ENCODE data around the gene PADI6. TPM values are rescaled to one million over a fixed set of nuclear protein-coding genes. Genes with fewer than 3 reads are reported as not detected.
A peak's percentile ranks its signal among the peaks of the same experiment; 100 is the strongest.
"Not testable (repeated sequence)": the region's sequence is repeated elsewhere in the genome, so short reads cannot be mapped to it uniquely, and the experiment has no call there.

PADI6 gene
- total RNA-seq, 1 donor from 2014 or later, result not detected

GRCh38 chr1:17404034-17404684 lies 32.2 kb downstream of the PADI6 start:
- no peak for DNase-seq (ENCODE audit: low read depth, low spot score)

GRCh38 chr1:17404820-17405219 lies 32.8 kb downstream of the PADI6 start:
- no peak for DNase-seq (ENCODE audit: low read depth, low spot score)

DNA sequence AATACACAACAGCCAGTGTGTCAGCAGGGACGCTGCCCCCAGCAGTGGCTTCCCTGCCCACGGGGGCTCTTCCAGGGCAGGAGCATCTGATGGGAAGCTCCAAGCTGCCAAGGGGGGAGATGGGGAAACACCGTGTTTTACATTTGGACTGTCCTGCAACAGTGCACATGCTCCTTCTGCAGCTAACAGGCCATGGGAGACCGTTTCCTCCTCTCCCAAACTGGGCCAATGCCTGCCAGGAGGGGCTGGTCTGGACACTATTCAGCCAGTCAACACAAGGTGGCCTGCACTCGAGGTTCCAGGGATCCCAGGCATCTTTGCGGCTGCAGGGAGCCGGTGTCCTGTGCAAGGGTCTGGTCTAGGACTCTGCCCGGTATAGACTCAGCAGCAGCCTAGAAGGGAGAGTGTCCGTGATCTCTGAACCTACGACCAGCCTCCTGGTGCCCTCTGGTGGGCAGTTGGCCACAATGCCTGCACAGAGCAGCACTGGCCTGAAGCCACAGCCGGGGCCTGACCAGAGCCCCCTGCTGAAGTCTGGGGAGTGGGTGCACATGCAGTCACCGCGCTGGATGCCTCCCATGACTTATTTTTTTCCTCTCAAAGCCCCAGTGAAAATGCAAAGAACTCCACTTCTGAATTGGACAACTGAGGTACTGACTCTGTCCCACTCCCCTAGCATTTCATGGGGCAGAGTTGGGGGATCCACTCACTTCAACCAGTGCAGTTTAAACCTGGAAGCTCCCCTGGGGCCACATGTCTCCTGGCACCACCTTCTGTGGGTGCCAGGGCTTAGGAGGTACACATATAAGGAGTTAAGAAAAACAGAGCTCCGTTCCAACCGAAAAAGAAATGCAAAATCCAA lies 34.1 kb downstream of the PADI6 start:
- peak; percentile 17 for DNase-seq (ENCODE audit: low read depth, low spot score)

DNA sequence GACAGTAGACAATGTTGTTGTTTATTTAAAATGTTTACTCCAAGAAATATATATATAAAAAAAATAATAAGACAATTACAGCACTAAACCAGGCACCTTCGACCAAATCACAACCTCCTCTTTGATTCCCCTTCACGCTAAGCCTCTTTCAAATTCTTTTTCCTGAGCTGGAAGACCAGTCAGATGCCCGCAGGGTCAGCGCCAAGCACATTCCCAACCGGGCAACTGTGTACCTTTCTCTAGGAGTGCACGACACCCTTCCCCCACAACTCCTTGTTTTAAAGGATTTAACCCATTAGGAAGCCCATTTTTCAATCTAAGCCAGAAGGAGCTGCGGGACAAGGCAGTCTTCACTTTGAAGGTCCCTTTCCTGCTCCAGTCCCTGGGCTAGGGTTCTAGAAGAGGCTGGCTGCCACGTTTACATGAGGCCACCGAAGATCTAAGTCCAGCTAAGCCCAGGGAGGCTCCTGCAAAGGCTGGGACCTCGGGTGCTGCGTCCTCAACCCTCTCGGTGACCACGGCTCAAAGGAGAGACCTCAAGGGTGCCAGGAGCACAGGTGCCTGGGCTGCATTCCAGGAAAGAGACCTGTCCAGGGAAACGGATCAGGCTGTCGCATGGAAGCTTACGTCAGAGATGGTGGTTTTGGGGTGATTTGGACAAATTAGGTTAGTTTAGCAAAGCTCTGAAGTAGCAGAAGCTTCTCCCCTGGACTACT lies 34.9 kb downstream of the PADI6 start:
- not testable (repeated sequence) for DNase-seq (ENCODE audit: low read depth, low spot score)

DNA sequence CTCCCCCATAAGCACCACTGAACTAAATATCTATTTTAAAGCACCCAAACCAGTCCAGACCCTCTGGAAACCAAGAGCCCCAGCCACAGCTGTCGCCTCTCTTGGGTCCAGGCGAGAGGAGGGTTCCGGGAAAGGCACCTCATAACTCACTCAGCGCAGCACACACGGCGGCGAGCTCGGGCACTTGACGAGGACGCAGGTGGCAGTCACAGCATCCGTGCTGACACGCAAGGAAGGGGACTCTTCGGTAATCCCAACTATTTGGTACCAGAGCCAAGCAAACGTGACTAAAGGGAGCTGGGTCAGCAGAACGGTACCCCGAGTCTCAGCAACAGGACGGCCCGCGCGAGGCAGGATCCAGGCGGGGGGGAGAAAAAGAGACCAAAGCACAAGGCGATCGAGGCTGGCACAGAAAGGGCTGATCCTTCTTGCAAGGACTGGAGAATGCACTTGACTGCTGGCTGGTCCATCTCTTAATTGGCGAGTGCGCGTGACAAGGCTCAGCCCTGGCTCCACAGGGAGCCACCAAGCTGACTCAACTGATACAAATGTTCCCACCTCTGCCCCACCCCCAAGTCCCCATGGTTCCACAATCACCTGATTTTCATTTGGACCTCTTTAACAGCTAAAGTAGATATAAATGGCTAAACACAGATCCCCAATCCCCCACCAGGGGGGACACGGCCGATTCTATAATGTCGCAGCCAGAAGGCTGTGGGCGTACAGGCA lies 36.0 kb downstream of the PADI6 start:
- not testable (repeated sequence) for DNase-seq (ENCODE audit: low read depth, low spot score)

- no peak for DNase-seq (ENCODE audit: low read depth, low spot score)
Observed at GRCh38 chr1:17409391-17409811, 37.4 kb downstream of the PADI6 start.

GRCh38 chr1:17412093-17412870 lies 40.3 kb downstream of the PADI6 start:
- no peak for DNase-seq (ENCODE audit: low read depth, low spot score)

DNA sequence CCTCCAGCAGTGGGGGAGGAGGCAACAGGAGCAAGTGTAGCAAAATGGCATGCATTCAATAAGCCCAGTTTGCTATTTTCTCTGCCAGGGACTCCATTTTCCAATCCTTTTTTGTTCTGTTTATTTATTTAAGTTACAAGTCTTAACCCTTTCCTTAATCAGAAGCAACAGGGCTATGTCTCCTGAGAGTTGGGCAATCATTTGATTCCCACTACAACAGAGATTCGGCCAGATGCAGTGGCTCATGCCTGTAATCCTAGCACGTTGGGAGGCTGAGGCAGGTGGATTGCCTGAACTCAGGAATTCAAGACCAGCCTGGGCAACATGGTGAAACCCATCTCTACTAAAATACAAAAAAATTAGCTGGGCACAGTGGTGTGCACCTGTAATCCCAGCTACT lies 42.0 kb downstream of the PADI6 start:
- DNase-seq (ENCODE audit: low read depth, low spot score), result no peak

DNA sequence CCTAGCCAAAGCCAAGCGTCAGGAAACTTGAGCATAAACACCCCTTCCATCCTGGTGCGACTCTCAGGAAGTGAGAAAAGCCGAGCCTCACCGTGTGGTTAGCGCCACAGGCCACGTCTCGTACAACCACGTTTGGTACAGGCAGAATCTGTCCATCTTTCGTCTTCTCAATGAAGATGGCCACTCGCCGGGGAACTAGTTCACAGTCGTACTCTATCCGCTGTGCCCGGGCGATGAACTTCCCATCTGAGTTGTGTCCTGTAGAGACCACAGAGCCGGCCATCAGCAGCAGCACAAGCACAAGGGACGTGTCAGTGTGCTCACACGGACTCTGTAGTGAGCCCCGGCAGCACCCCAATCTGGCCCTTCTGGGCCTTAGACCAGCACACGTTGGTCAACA lies 44.4 kb downstream of the PADI6 start:
- no peak for DNase-seq (ENCODE audit: low read depth, low spot score)

GRCh38 chr1:17419626-17420328 lies 47.8 kb downstream of the PADI6 start:
- no peak for DNase-seq (ENCODE audit: low read depth, low spot score)

GRCh38 chr1:17420391-17420918 lies 48.5 kb downstream of the PADI6 start:
- no peak for DNase-seq (ENCODE audit: low read depth, low spot score)

DNA sequence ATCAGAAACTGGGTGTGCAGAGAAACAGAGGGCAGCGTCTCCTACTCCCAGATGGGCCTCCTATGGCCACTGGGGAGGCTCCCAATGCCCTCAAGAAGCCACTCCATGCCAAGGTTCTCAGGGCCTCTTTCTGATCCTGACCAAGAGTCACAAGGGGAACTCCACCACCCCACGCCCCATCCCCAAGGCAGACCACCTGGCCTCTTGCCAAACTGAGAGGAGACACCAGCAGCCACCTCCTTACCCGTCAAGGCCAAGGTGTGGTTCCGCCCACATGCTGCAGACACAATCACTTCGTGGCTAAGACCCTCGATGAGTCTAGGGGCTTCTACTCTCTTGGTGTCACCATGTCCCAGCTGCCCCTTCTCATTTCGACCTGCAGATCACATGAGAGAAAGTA lies 50.5 kb downstream of the PADI6 start:
- DNase-seq (ENCODE audit: low read depth, low spot score), result no peak

DNA sequence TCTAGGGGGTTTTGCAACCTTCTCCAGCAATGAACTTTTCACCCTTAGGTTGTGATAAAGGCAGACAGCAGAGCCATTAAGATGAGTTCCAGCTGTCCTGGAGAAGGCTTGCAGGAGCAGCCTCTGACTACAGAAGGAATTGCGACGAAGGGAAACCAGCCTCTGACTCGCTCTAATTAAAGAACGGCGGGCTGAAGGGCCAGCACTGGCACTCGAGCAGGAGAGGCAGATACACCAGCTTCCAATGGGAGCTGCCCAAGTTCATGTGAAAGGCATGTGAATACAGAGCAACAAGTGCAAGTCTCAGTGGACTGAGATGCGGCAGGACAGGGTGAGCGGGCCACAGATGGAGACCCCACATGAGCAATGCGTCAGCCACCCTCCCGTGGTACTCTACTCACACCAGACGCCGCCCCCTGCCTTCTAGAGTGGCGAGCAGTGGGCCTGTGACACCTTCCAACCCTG lies 51.8 kb downstream of the PADI6 start:
- DNase-seq (ENCODE audit: low read depth, low spot score), result no peak

GRCh38 chr1:17425806-17426600 lies 54.0 kb downstream of the PADI6 start:
- no peak for DNase-seq (ENCODE audit: low read depth, low spot score)

DNA sequence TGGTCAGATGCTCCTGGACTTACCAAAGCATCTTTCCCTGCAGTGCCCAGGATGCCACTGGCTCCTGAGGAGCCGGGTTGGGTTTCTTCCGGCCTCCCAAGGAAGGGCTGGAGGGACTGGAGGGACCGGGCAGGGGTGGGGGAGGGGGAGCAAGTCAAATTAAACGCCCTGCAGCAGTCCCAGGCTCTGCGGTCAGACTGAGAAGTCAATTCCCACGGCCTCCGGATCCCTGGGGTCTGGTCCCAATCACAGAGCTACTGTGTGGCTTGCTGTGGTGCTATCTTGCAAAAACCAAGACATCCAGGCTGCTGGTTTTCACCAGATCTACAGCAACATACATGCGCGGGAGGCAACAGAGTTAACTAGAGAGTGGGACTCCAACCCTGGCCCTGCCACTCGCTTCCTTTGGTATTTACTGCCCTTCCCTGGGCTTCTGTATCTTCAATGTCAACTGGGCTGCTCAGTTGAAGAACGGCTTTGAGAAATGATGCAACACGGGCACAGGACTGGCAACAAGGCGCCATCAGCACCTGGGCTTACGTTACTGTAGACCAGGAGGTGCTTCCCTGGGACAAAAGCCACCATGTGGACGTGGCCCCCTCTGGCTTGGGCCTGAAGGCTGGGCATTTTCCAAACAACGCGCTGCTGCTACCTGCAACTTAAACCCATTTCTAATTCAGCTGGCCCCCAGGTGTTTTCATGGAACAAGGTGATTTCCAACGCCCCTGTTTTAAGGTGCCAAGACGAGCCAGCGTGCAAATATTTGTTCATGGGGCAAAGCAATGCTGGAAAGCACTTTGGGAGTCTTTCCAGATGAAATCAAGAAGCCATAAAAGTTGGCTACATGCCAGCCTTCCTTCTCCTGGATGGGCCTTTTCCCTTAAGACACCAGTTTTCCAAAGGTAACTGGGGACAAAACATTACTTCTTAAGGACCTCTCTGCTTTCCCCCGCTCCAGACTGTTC lies 56.0 kb downstream of the PADI6 start:
- no peak for DNase-seq (ENCODE audit: low read depth, low spot score)

GRCh38 chr1:17429183-17429582 lies 57.2 kb downstream of the PADI6 start:
- DNase-seq (ENCODE audit: low read depth, low spot score), result no peak

GRCh38 chr1:17432412-17432811 lies 60.4 kb downstream of the PADI6 start:
- DNase-seq (ENCODE audit: low read depth, low spot score), result no peak

DNA sequence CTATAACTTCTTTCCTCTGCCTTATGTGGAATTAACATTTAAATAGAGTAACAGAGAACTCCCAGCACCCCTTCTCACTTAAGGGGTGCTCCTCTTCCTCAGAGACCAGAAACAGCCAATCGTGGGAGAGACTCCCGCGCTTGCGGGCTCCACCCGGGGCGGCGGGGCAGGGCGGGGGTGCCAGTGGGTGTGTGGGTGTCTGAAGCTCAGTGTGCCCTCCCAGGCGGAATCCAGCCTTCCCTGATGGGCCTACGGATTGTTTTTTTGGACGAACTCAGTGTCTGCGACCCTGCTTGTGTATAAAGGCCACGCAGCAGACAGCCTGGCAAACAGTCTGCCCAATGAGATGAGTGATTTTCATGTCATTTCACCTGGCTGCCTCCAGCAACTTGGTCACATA lies 61.3 kb downstream of the PADI6 start:
- DNase-seq (ENCODE audit: low read depth, low spot score), result no peak
